DND-41 (cell line): Measurements from ENCODE around the gene CCDC66.

Experiments
- ATAC-seq: fragments of 200-7000 bp; cut with Tn5 transposase; 3 replicates; pipeline ENCODE4 v1.9.1; 2021; ENCODE audit warnings: low read depth; ENCODE audit not compliant: insufficient read depth
- DNase-seq: peaks from one replicate; pipeline ENCODE4 v3.0.0-alpha.2; 2020
- H2AFZ ChIP-seq: 2 replicates; pipeline ENCODE4 v1.6.0; 2012; ENCODE audit warnings: low read depth, low read length
- H3K27ac ChIP-seq: 2 replicates; pipeline ENCODE4 v1.5.1; 2012; ENCODE audit warnings: low read length, inconsistent platforms
- H3K27me3 ChIP-seq: fragments of 200-600 bp; sonication (generic); 2 replicates; pipeline ENCODE4 v1.6.0; 2012; ENCODE audit warnings: low read length, mild to moderate bottlenecking, inconsistent platforms; ENCODE audit not compliant: insufficient read depth, poor library complexity
- H3K36me3 ChIP-seq: 2 replicates; pipeline ENCODE4 v1.5.1; 2012; ENCODE audit warnings: low read length, inconsistent platforms; ENCODE audit not compliant: insufficient read depth
- H3K4me1 ChIP-seq: 2 replicates; pipeline ENCODE4 v1.5.1; 2012; ENCODE audit warnings: mild to moderate bottlenecking, low read length; ENCODE audit not compliant: insufficient read depth
- H3K4me2 ChIP-seq: 2 replicates; pipeline ENCODE4 v1.6.0; 2012; ENCODE audit warnings: mild to moderate bottlenecking, moderate library complexity, low read length, inconsistent platforms; ENCODE audit not compliant: insufficient read depth
- H3K4me3 ChIP-seq, 2 experiments: fragments of 200-600 bp in 1 of 2; shearing (Covaris generic) in 1 of 2; 2 replicates each; pipeline ENCODE4 v1.5.1; 2012 to 2016; ENCODE audit warnings: inconsistent platforms in 2 of 2, low read length in 2 of 2, mild to moderate bottlenecking in 2 of 2, low read depth in 1 of 2, moderate library complexity in 1 of 2
- H3K79me2 ChIP-seq: 2 replicates; pipeline ENCODE4 v1.6.0; 2012; ENCODE audit warnings: low read length, inconsistent platforms; ENCODE audit not compliant: insufficient read depth
- H3K9ac ChIP-seq: 2 replicates; pipeline ENCODE4 v1.6.0; 2012; ENCODE audit warnings: low read depth, mild to moderate bottlenecking, inconsistent platforms, low read length, moderate library complexity
- H3K9me3 ChIP-seq: 2 replicates; pipeline ENCODE4 v1.5.1; 2012; ENCODE audit warnings: low read length, moderate library complexity, mild to moderate bottlenecking, inconsistent platforms; ENCODE audit not compliant: insufficient read depth, severe bottlenecking
- H4K20me1 ChIP-seq: 2 replicates; pipeline ENCODE4 v1.6.0; 2012; ENCODE audit warnings: low read length; ENCODE audit not compliant: insufficient read depth
- EZH2 ChIP-seq: IDR thresholded peaks from 3 replicates; pipeline ENCODE4 v1.6.1; 2012; ENCODE audit warnings: borderline replicate concordance, low read depth, mild to moderate bottlenecking, moderate library complexity, low read length, inconsistent platforms; ENCODE audit not compliant: severe bottlenecking
- TF ChIP-seq, protein P1 (sequence below): IDR thresholded peaks from 2 replicates; pipeline ENCODE4 v1.5.1; 2012; ENCODE audit warnings: borderline replicate concordance, low read length, moderate library complexity, mild to moderate bottlenecking; ENCODE audit not compliant: poor library complexity, severe bottlenecking; ENCODE audit errors: extremely low read depth

Gene CCDC66

DNA sequence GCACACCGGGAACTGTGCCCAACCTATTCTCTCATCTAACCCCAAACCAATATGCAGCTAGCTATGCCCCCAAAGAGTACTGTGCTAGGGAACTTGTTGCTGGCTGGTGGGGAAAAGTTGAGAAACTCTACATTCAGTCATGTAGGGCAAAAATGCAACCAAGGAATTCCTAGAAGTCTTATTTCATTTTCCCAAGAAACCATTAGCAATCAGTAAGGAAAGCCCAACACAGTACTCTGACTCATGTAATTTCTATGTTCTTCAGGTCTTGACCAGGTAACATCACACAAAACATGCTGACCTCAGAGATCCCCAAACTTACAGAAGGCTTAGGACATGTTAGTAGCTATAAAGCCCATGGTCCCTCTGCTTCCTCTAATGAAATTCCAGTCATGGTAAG, 74.0 kb downstream of the CCDC66 start:
- no peak overlapping the region for H3K9ac ChIP-seq
- H3K9me3 ChIP-seq, result no peaks in the 10 kb centered on the region
- DNase-seq, result no peak
- no peaks in the 10 kb centered on the region for H3K27me3 ChIP-seq
- no peaks in the 10 kb centered on the region for H3K4me1 ChIP-seq
- no peaks in the 10 kb centered on the region for H3K79me2 ChIP-seq
- H3K4me3 ChIP-seq, result no peak overlapping the region
- no peak overlapping the region for H3K4me2 ChIP-seq
- peaks cover 76% of the 10 kb centered on the region for H3K36me3 ChIP-seq
- no peak overlapping the region for H3K27ac ChIP-seq
- no peak overlapping the region for H2AFZ ChIP-seq
- no peak for ATAC-seq
- no peaks in the 10 kb centered on the region for H4K20me1 ChIP-seq
- TF ChIP-seq, protein P1, sequence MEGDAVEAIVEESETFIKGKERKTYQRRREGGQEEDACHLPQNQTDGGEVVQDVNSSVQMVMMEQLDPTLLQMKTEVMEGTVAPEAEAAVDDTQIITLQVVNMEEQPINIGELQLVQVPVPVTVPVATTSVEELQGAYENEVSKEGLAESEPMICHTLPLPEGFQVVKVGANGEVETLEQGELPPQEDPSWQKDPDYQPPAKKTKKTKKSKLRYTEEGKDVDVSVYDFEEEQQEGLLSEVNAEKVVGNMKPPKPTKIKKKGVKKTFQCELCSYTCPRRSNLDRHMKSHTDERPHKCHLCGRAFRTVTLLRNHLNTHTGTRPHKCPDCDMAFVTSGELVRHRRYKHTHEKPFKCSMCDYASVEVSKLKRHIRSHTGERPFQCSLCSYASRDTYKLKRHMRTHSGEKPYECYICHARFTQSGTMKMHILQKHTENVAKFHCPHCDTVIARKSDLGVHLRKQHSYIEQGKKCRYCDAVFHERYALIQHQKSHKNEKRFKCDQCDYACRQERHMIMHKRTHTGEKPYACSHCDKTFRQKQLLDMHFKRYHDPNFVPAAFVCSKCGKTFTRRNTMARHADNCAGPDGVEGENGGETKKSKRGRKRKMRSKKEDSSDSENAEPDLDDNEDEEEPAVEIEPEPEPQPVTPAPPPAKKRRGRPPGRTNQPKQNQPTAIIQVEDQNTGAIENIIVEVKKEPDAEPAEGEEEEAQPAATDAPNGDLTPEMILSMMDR, result no peak
- no peak for TF ChIP-seq EZH2

DNA sequence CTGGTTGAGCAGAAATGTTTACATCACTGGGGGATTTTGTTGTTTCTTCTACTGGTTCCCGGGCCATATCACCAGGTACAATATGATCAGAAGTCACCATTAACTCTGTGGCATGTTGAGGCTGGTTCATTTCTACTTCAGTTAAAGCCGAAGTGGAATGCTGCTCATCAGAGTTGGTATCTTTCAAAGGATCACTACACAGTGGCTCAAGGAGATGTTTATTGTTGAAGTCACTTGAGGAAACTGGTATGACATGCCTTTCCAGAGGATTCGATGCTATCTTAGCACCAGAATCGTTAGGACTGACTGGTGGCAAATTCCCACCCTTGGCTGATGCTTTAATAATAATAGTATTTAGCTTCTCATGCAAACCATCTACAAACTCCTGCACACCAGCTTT, 76.2 kb downstream of the CCDC66 start:
- no peaks in the 10 kb centered on the region for H3K9me3 ChIP-seq
- H3K9ac ChIP-seq, result no peak overlapping the region
- H3K27ac ChIP-seq, result no peak overlapping the region
- no peaks in the 10 kb centered on the region for H4K20me1 ChIP-seq
- H2AFZ ChIP-seq, result no peak overlapping the region
- DNase-seq (no peak), ATAC-seq (no peak)
- H3K4me3 ChIP-seq, result no peak overlapping the region
- no peak overlapping the region for H3K4me2 ChIP-seq
- no peak for TF ChIP-seq EZH2
- TF ChIP-seq, protein P1, result no peak
- peaks cover 73% of the 10 kb centered on the region for H3K36me3 ChIP-seq
- H3K79me2 ChIP-seq, result no peaks in the 10 kb centered on the region
- H3K4me1 ChIP-seq, result no peaks in the 10 kb centered on the region
- H3K27me3 ChIP-seq, result no peaks in the 10 kb centered on the region

DNA sequence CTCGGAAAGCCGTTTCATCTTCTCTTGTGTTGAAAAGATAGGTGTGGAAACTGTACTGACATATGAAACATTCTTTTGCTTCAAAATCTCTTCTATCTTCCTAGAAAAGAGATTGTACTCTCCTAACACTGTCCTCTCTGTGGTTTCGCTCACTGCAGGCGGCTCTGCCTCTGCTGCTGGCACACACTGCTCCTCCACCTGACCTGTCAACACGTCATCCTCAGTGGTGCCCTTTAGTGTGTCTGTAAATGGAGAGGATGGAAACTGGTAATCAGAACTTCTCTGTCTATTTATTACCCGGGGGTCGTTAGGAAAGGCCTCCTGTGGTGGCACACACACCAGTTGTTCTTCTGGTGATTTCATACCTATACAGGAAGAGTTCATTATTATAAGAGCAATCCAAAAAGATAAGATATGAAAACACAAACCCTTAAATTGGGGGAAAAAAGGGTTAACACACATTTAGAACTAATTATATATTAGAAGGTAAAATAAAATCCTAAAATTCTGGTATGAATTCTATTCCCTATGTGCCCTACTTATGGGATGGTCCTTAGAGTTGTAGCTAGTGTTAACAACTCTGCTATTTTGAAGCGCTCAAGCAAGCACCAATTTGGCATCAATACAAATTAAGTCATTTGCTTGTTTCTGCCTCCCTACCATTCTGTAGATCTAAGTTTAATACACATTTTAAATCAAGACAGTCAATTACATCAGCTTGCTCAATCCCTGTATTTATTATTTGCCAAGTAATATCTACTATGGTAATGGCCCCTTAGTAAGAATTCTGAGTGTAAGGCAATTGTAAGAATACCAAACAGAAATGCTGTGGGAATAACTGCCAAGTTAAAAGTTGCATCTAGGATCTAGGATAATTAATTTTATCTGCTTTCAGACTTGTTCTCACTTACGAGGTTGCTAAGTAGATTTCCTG, 76.9 kb downstream of the CCDC66 start:
- ATAC-seq, result no peak
- no peak for TF ChIP-seq EZH2
- TF ChIP-seq, protein P1, result no peak
- Histone ChIP-seq H4K20me1 (no peaks in the 10 kb centered on the region), H3K27ac (no peak overlapping the region), H3K36me3 (peaks cover 73% of the 10 kb centered on the region), H3K4me3 (no peak overlapping the region), H3K9ac (no peak overlapping the region), H2AFZ (no peak overlapping the region), H3K9me3 (no peaks in the 10 kb centered on the region), H3K4me2 (no peak overlapping the region), H3K27me3 (no peaks in the 10 kb centered on the region), H3K79me2 (peaks cover 4% of the 10 kb centered on the region; the same call in 1 of the 2 replicates), H3K4me1 (no peaks in the 10 kb centered on the region)
- no peak for DNase-seq
